GM21526 (cell line): ENCODE measurements around the gene BCAT1.

Experiments
- ATAC-seq: cut with Tn5 transposase; IDR thresholded peaks from one replicate; pipeline ENCODE4 v1.9.1; 2021; ENCODE audit warnings: moderate library complexity; ENCODE audit not compliant: unreplicated experiment, low FRiP score

BCAT1 gene

GRCh38 chr12:24948757-24949722, at the start of gene BCAT1:
Gene BCAT1 (minus strand): TSS chr12:24949101. CDS start chr12:24948932, 169 bp downstream.
- no peak for ATAC-seq

GRCh38 chr12:24997970-24998582, 49.2 kb upstream of the BCAT1 start:
- ATAC-seq = peak; percentile 78

- ATAC-seq = no peak
Observed at GRCh38 chr12:24997496-24997895, 48.6 kb upstream of the BCAT1 start.

GRCh38 chr12:24996820-24997219, 47.9 kb upstream of the BCAT1 start:
- ATAC-seq = no peak

GRCh38 chr12:24996102-24996797, 47.3 kb upstream of the BCAT1 start:
- no peak for ATAC-seq

- no peak for ATAC-seq
Observed at GRCh38 chr12:24993793-24994192, 44.9 kb upstream of the BCAT1 start.

- ATAC-seq = peak; percentile 57
Observed at GRCh38 chr12:24991209-24992049, 42.5 kb upstream of the BCAT1 start.

- ATAC-seq = no peak
Observed at GRCh38 chr12:24989216-24989615, 40.3 kb upstream of the BCAT1 start.

GRCh38 chr12:24982250-24982649, 33.3 kb upstream of the BCAT1 start:
- ATAC-seq = no peak

GRCh38 chr12:24979976-24980730, 31.3 kb upstream of the BCAT1 start:
- no peak for ATAC-seq

GRCh38 chr12:24979329-24979728, 30.4 kb upstream of the BCAT1 start:
- no peak for ATAC-seq

GRCh38 chr12:24977711-24978110, 28.8 kb upstream of the BCAT1 start:
- ATAC-seq = no peak

- ATAC-seq = no peak
Observed at GRCh38 chr12:24977060-24977459, 28.2 kb upstream of the BCAT1 start.

GRCh38 chr12:24975425-24975824, 26.5 kb upstream of the BCAT1 start:
- no peak for ATAC-seq

GRCh38 chr12:24974216-24974615, 25.3 kb upstream of the BCAT1 start:
- ATAC-seq = no peak

GRCh38 chr12:24972078-24972477, 23.2 kb upstream of the BCAT1 start:
- ATAC-seq = no peak

GRCh38 chr12:24970177-24970576, 21.3 kb upstream of the BCAT1 start:
- no peak for ATAC-seq

GRCh38 chr12:24966951-24967564, 18.2 kb upstream of the BCAT1 start:
- no peak for ATAC-seq

GRCh38 chr12:24964342-24964741, 15.4 kb upstream of the BCAT1 start:
- ATAC-seq = no peak
